Medulla oblongata (tissue), 1 donor: ENCODE data around the gene OR14J1.
"Not testable (repeated sequence)": the region's sequence is repeated elsewhere in the genome, so short reads cannot be mapped to it uniquely, and the experiment has no call there.

Experiments
- DNase-seq: peaks from one replicate; pipeline ENCODE4 v3.0.0-alpha.2; 2015; ENCODE audit errors: extremely low spot score

Gene OR14J1, protein sequence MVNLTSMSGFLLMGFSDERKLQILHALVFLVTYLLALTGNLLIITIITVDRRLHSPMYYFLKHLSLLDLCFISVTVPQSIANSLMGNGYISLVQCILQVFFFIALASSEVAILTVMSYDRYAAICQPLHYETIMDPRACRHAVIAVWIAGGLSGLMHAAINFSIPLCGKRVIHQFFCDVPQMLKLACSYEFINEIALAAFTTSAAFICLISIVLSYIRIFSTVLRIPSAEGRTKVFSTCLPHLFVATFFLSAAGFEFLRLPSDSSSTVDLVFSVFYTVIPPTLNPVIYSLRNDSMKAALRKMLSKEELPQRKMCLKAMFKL

GRCh38 chr6:29301316-29301715 is at the start of gene OR14J1:
TSS of gene OR14J1 (plus strand) at chr6:29301701. CDS start at chr6:29306690, 4,989 bp downstream.
- DNase-seq, result no peak

DNA sequence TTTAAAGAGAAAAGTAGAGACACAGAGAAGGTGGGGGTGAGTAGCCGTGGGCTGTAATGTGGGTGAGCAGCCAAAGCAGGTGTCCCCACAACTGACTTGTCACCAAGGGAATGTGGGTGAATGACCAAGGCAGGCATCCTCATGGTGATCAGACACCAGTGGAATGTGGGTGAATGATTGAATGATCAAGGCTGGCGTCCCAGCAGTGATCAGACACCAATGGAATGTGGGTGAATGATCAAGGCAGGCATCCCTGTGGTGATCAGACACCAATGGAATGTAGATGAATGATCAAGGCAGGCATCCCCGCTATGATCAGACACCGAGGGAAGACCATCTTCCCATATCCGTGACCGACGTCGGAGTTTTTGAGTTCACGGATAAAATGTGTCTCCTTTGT is 49.8 kb upstream of the OR14J1 start:
- DNase-seq, result no peak

- no peak for DNase-seq
These were observed 46.0 kb upstream of the OR14J1 start for GRCh38 chr6:29255530-29255929.

- no peak for DNase-seq
These were observed 41.8 kb upstream of the OR14J1 start for GRCh38 chr6:29259721-29260120.

- no peak for DNase-seq
These were observed 38.5 kb upstream of the OR14J1 start for GRCh38 chr6:29263001-29263400.

DNA sequence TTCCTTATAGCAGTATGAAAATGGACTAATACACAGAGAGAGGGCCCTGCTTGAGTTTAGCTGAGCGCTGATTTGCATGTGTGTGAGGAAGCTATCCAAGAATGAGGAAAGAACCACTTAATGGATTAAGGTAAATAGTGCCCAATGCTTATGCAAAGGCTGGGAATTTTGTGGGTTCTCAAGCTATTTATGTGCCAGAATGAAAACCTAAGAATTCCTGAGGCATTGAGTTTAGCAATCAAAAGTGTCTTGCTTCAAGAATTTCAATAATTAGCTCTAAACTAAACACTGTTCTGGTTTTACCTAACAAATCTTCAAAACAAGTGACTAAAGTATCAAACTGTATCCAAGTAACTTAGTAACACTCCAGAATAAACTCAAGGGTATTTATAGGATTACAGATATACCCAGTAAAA is 7.0 kb upstream of the OR14J1 start:
- no peak for DNase-seq

DNA sequence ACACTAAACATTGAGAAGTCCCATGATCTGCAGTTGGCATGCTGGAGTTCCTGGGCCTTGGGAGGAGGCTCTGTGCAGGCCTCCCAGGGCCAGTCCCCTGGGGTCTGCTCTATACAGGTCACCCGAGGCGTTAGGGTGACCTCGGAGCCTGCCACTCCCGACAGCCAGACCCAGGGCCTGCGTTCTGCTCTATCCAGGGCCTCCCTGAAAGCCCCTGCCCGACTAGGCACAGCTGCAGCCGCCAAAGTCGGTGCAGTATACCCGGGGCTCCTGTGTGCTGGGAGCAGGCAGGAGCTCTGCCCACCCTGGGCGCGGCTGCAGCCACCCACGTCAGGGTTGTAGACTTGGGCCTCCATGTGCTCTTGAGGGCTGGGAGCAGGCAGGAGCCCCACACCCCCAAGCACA is 6.3 kb upstream of the OR14J1 start:
- no peak for DNase-seq

- DNase-seq, result no peak
These were observed 5.9 kb upstream of the OR14J1 start for GRCh38 chr6:29295623-29296022.

DNA sequence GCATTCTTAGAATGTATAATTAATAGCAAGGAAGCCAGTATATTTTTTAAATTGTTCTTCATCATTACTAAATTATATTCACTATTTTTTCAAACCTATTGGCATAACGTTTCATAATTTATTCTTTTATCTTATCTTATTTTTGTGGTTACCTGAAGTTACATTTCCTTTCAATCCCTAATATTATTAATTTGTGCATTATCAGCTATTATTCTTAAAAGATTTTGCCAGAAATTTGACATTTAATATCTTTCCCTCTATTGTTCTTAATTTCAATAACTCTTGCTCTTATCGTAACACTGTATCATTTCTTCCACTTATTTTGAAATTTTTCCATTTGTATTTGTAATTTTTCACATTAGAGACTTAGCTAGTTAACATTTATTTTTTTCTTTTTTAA is 18.4 kb downstream of the OR14J1 start:
- no peak for DNase-seq

DNA sequence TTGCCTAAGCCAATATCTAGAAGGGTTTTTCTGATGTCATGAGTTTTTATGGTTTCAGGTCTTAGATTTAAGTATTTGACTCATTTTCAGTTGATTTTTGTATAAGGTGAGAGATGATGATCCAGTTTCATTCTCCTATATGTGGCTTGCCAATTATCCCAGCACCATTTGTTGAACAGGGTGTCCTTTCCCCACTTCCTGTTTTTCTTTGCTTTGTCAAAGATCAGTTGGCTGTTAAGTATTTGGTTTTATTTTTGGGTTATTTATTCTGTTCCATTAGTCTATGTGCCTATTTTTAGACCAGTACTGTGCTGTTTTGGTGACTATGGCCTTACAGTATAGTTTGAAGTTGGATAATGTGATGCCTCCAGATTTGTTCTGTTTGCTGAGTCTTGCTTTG is 21.8 kb downstream of the OR14J1 start:
- not testable (repeated sequence) for DNase-seq

GRCh38 chr6:29325777-29326176 is 24.3 kb downstream of the OR14J1 start:
- DNase-seq, result no peak

GRCh38 chr6:29332676-29333075 is 31.2 kb downstream of the OR14J1 start:
- no peak for DNase-seq

DNA sequence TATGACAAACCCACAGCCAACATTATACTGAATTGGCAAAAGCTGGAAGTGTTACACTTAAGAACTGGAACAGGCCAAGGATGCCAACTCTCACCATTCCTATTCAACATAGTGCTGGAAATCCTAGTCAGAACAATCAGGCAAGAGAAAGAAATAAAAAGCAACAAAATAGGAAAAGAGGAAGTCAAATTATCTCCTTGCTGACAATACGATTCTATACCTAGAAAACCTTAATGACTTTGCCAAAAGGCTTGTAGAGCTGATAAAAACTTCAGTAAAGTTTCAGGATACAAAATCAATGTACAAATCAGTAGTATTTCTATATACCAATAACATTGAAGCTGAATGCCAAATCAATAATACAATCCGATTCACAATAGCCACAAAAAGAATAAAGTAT is 34.8 kb downstream of the OR14J1 start:
- DNase-seq, result no peak

GRCh38 chr6:29345380-29345779 is 43.9 kb downstream of the OR14J1 start:
- no peak for DNase-seq

DNA sequence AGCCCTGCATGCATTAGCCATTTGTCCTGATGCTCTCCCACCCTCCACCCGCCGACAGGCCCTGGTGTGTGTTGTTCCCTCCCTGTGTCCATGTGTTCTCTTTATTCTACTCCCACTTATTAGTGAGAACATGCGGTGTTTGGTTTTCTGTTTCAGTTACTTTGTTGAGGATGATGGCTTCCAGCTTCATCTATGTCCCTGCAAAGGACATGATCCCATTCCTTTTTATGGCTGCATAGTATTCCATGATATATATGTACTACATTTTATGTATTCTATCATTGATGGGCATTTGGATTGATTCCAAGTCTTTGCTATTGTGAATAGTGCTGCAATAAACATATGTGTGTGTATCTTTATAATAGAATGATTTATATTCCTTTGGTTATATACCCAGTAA is 47.8 kb downstream of the OR14J1 start:
- not testable (repeated sequence) for DNase-seq

GRCh38 chr6:29354980-29355379 is 53.5 kb downstream of the OR14J1 start:
- no peak for DNase-seq

- DNase-seq, result no peak
These were observed 54.1 kb downstream of the OR14J1 start for GRCh38 chr6:29355603-29356002.
